Measurements from ENCODE around the gene SFPQ.
"Not testable (repeated sequence)": the region's sequence is repeated elsewhere in the genome, so short reads cannot be mapped to it uniquely, and the experiment has no call there.

Gene SFPQ

DNA sequence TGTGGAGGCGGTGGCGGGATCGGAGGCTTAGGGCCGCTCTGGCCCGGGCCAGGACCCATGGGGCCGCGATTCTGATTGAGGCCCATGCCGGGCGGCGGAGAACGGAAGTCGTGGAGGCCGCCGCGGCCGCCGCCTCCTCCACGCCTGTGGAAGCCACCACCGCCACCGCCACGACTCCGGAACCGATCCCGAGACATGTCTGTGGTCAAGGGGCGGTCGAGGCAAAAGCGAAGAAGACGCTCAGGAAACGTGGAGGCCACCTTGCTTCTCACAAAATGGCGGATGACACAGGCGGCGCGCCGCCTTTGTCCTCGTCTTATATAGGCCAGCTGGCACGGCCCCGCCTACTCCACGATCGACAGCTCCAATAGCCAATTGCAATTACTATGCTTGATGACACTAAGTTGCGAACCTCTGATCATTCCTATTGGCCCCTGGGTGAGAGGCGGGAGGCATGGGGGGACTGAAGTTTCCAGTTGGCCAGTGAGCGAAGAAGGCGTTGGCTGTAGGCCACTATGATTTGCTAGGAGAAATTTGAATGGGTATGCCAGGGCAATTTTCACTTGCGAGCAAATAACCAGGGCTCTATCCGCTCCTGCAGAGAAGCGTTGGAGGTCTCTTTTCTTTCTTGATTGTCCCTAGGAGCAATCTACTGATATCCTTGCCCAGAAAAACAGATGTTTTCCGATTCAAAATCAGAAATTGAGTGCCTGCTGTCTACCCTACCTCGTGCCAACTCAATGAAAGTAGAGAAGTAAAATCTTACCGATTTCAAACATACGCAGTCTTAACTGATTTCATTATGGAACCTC, at the start of gene SFPQ:
Gene SFPQ, minus strand, starts transcription at position 293 of the 812 bp plus-strand sequence. Its CDS starts 96 bp downstream, at position 197.
- in situ Hi-C loops (cut with HindIII; ENCODE audit: low sequenced_read_pairs) = no loop called here

DNA sequence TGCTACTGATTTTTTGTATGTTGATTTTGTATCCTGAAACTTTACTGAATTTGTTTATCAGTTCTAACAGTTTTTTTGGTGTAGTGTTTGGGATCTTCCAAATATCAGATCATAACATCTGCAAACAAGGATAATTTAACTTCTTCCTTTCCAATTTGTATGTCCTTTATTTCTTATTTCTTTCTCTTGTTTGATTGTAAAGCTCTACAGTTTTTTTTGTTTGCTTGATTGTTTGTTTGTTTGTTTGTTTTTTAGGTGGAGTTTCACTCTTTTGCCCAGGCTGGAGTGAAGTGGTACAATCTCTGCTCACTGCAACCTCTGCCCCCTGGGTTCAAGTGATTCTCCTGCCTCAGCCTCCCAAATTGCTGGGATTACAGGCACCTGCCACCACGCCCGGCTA, 43.8 kb upstream of the SFPQ start:
- in situ Hi-C loops (cut with HindIII; ENCODE audit: low sequenced_read_pairs) = not testable (repeated sequence)

DNA sequence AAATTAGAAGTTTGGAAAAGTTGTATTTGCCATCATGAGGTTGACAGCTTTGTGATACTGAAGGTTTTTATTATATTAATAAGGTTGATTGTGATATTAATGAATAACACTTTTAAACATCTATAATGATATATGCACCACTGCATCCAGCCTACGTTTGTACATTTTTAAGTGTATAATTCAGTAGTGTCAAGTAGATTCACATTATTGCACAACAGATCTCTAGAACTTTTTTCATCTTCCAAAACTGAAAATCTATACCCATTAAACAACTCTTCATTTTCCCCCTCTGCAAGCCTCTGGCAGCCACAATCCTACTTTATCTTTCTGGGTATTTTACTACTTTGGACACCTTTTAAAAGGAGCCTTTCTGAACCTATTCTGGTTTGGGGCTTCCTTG, 38.3 kb upstream of the SFPQ start:
- in situ Hi-C loops (cut with HindIII; ENCODE audit: low sequenced_read_pairs) = no loop called here

GRCh38 chr1:35229587-35230360, 36.8 kb upstream of the SFPQ start:
- in situ Hi-C loops (cut with HindIII; ENCODE audit: low sequenced_read_pairs) = no loop called here

DNA sequence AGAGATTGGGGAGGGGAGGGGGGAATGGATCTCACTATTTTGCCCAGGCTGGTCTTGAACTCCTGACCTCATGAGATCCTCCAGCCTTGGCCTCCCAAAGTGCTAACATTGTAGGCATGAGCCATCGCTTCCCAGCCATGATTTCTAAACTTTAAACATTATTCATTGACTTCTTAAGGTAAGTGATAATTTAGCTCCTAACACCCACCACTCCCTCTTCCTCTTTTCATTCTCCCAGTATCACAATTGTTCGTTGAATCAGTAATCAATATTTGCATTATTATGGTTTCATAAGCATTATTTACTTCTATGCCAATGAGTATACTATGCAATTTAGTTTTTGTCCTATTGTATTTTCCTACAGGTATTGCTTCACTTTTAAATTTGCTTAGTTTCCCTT, 33.6 kb upstream of the SFPQ start:
- in situ Hi-C loops (cut with HindIII; ENCODE audit: low sequenced_read_pairs) = no loop called here

GRCh38 chr1:35223084-35223630, 30.2 kb upstream of the SFPQ start:
- in situ Hi-C loops (cut with HindIII; ENCODE audit: low sequenced_read_pairs) = no loop called here

DNA sequence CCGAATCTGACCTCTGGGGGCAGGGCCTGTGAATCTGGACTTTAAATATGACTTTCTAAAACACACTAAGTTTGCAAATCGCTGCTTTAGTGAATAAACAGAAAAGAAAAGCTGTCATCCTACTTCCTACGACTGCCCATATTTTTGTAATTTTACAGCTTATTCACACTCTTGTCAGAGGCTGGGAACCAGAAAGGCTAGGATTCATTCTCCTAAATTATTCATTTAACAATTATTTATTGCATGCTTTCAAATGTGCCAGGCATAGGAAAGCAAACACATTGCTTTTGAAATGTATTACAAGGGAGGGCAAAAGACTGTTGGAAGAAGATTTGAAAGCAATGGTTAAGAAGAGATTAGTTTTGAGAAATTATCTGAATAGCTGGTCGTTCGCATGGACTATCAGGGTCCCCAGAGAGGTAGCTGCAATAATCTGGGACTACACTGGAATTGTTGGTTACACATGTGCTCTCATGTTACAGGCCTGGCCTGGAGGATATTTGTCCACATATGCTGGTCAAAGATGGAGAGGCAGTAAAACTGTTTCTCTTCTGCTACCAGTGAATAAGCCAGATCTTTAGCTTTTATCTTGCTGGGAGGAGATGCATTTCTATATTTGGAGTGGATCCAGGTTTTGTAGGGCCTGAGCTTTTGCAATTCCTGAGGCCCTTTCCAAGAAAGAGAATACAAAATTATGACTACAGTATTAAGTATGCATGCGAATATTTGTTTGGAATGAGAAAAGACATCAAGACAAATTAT, 29.6 kb upstream of the SFPQ start:
- in situ Hi-C loops (cut with HindIII; ENCODE audit: low sequenced_read_pairs) = no loop called here

- in situ Hi-C loops (cut with HindIII; ENCODE audit: low sequenced_read_pairs) = no loop called here
These were observed 28.0 kb upstream of the SFPQ start for GRCh38 chr1:35220976-35221375.

DNA sequence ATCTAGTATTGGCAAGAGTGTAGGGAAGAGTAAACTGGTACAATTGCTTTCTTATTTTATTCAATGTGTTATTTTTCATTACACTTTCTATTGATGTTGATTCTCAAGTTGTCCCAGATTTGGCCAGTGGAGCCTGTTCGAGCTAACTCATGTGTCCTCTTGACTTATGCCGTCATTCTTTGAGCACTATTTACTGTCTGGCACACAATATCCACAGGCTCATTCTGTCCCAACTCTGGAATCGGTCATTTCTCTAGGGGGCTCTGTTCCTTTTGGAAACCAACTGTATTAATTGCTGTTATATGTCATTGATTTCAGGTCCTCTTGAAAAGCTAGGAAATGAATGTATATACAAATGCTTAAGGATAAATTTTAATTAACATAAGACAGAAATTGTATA, 22.4 kb upstream of the SFPQ start:
- in situ Hi-C loops (cut with HindIII; ENCODE audit: low sequenced_read_pairs) = no loop called here

GRCh38 chr1:35211120-35211414, 18.1 kb upstream of the SFPQ start:
- in situ Hi-C loops (cut with HindIII; ENCODE audit: low sequenced_read_pairs) = no loop called here

DNA sequence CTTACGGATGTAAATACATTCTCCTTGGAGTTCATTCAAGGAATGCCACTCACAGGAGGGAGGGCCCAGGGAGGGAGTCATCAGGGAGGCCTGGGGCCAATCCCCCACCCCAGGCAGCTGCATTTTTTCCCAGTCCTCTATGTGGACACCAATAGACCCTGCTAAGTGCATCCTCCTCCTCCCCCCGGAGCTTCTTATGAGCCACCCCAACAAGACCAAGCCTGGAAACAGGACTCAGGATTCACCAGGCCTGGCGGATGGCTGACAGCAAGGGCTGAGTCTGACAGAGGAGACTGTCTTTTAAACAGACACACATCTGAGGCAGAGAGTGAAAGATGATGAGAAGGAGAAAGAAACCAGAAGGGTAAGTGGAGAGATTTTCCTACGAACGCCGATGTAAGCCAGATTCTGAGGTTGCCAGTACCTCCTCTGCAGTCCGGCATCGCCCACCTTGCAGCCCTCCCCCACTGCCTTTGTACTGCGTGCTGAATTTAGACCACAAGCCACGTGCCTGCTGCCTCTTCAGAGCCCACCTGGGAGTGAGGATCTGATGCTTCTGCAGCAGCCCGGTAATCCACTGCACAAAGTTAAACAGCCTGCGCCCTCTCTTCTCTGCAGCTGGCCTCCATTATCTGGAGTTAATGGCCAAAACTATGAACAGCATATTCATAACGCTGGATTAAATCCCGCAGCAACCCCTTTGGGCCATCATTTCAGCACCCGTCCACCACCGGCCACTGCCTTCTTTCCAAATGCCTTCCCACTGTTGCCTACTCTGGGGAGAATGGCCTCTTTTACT, 17.6 kb upstream of the SFPQ start:
- in situ Hi-C loops (cut with HindIII; ENCODE audit: low sequenced_read_pairs) = no loop called here

DNA sequence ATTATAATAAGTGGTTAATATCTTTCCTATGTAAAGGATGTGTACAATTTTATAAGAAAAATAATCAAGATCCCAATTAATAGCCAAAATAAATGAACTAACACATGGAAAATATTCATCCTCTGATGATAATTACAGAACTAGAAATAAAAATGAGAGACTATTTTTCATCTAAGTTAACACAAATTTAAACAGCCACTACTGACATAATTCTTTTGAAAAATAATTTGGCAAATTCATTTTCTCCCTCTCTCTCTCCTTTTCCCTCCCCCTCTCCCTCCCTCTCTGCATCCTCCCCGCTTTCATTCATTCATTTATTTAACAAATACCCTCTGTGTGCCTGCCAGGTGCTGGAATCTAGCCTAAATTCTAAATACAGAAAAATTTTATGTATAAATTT, 10.3 kb upstream of the SFPQ start:
- in situ Hi-C loops (cut with HindIII; ENCODE audit: low sequenced_read_pairs) = no loop called here

DNA sequence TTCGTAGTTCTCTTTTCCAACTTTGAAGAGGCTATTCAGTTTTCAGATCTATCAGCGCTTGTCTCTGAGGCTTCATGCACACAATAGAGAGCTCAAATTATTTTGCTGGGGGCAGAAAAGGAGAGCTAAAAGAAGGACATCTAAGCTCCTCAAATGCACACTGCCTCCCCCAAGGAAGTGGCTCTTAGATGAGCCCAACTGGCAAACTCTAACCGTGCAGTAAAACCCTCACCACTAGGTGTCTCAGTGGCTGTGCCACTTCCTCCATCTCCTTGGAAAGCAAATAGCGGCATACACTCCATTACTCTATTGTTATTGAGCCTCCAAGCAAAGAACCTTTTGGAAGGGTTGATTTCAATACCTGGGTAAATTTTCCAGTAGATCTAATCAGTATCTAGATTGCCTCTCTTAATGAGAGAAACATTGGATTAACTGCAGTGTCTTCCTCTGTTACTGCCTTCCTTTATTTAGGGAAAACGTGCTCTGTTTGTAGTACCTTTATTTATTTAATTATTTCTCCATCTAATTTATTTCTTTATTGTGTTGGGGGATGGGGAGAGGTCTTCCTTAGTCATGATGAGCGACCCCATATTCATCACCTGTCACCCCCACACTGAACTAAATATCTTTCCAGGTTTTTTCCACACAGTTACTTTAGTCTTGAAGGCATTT, 9.2 kb upstream of the SFPQ start:
- in situ Hi-C loops (cut with HindIII; ENCODE audit: low sequenced_read_pairs) = no loop called here

DNA sequence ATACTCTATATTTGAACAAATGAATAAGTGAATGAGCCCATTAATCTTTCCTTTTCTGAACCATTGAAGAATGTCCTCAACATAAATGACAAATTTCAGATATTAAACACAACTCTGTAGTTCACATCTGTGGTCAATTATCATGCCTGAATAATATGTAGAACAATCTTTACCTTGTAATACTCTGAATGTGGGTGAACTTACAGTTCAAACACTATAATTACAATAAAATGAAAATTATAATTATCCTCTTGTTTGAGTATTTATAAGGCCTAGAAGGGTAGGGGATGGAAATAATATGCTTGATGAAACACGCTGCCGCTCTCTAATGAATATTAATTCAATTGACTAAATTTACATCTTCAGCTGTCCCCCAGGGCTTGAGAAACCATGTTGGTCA, 8.7 kb upstream of the SFPQ start:
- in situ Hi-C loops (cut with HindIII; ENCODE audit: low sequenced_read_pairs) = no loop called here

DNA sequence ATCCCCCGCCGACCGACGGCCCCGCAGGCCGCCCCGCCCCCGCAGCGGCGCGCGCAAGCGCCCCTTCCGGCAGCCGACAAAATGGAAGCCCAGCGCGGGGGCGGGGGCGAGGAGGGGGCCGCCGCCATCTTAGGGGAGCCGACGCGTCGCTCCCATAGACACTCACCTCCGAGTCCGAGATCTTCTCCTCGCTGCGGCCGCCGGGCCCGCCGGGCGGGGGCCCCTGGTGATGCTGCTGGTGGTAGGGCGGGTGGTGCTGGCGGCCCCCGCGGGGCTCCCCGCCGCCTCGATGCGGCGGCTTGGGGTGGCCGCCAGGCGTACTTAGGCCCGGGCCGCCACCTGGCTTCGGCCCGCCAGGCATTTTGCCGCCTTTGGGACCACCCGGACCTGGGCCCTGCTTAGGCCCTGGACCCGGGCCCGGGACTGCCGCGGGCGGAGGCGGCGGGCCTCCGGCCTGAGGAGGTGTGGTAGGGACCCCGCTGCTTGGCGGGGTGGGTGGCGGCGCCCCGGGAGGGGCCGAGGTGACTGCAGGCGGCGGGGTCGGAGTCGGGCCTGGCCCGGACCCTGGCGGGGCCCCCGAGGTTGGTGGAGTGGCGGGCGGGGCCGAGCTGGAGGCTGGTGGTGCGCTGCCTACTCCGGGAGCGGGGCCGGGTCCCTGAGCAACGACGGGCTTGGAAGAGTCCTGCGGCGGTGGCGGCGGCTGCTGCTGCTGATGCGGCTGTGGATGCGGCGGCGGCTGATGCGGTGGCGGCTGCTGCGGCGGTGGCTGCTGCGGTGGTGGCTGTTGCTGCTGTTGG, 691 bp downstream of the SFPQ start:
- in situ Hi-C loops (cut with HindIII; ENCODE audit: low sequenced_read_pairs) = no loop called here

DNA sequence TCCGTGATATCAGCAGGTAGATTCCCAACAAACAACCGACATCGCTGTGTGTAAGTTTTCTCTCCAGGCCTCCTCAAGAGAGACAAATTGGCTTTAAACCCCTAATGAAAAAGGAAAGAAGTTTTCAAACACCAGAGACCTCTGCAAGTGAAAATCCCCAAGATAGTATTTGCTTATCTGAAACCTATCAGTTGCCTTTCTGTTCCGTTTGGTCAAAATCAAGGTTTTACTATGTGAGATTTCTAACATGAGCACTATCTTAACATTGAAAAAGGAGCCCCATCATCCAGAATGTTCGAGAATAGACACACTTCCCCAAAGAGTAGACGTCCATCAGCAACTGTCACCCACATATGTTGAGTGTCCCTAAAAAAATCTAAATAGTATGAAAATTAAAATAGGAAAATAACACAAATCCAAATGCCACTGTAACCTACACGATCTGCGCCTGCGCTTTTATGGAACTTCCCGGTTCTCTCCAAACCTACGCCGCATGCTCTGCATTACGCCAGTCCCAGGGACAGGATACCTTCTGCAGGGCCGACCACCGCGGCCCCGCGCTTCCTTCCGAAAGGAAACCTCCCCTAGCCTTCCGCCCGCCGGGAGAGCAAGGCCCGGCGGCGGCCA, 1.4 kb downstream of the SFPQ start:
- in situ Hi-C loops (cut with HindIII; ENCODE audit: low sequenced_read_pairs) = no loop called here

GRCh38 chr1:35190784-35191183, 2.2 kb downstream of the SFPQ start:
- in situ Hi-C loops (cut with HindIII; ENCODE audit: low sequenced_read_pairs) = no loop called here

- in situ Hi-C loops (cut with HindIII; ENCODE audit: low sequenced_read_pairs) = no loop called here
These were observed 4.2 kb downstream of the SFPQ start for GRCh38 chr1:35188578-35189392.

Data from DLD1 (cell line).